Muscle layer of colon (tissue), 2 donors: ENCODE data around the gene LHX3.

Source experiments
- H3K27ac ChIP-seq: one replicate; pipeline ENCODE4 v1.7.0; 2013; ENCODE audit warnings: low read depth, mild to moderate bottlenecking, low read length, moderate library complexity
- H3K27me3 ChIP-seq, 2 donors: one replicate each; pipeline ENCODE4 v1.7.0; 2013; ENCODE audit warnings: low read length in 2 of 2, mild to moderate bottlenecking in 2 of 2; ENCODE audit not compliant: insufficient read depth in 2 of 2, control insufficient read depth in 1 of 2
- H3K36me3 ChIP-seq: one replicate; pipeline ENCODE4 v1.7.0; 2013; ENCODE audit warnings: mild to moderate bottlenecking, low read length; ENCODE audit not compliant: insufficient read depth
- H3K4me1 ChIP-seq: one replicate; pipeline ENCODE4 v1.7.0; 2013; ENCODE audit warnings: mild to moderate bottlenecking, low read length; ENCODE audit not compliant: insufficient read depth
- H3K4me3 ChIP-seq, 2 donors: one replicate each; pipeline ENCODE4 v1.7.0; 2013; ENCODE audit warnings: low read length in 2 of 2, low read depth in 1 of 2, mild to moderate bottlenecking in 1 of 2, moderate library complexity in 1 of 2
- H3K9ac ChIP-seq: one replicate; pipeline ENCODE4 v1.7.0; 2013; ENCODE audit warnings: low read length
- H3K9me3 ChIP-seq: one replicate; pipeline ENCODE4 v1.7.0; 2013; ENCODE audit warnings: mild to moderate bottlenecking, low read length
- donor health status: abdominal sarcoma.
- donor health status: Adenocarcinoma of cecum.

The LHX3 gene

GRCh38 chr9:136204838-136205706 lies at the start of gene LHX3:
LHX3 (minus strand) TSS chr9:136205128; CDS start chr9:136205012, 116 bp downstream.
- Histone ChIP-seq H3K36me3 (no peaks in the 10 kb centered on the region), H3K4me3 (no peak within 1 kb of the TSS), H3K9ac (no peak within 1 kb of the TSS), H3K9me3 (no peaks in the 10 kb centered on the region), H3K27ac (no peak within 1 kb of the TSS), H3K4me1 (no peaks in the 10 kb centered on the region), H3K27me3 (peaks cover 9 to 58% of the 10 kb centered on the region in 2 donors)

GRCh38 chr9:136253246-136254130 lies 48.6 kb upstream of the LHX3 start:
- Histone ChIP-seq H3K4me3 (no peak overlapping the region), H3K36me3 (no peaks in the 10 kb centered on the region), H3K27ac (no peak overlapping the region), H3K9ac (no peak overlapping the region), H3K4me1 (no peaks in the 10 kb centered on the region), H3K27me3 (peaks cover 0 to 12% of the 10 kb centered on the region in 2 donors), H3K9me3 (no peaks in the 10 kb centered on the region)

GRCh38 chr9:136252846-136253245 lies 47.9 kb upstream of the LHX3 start:
- Histone ChIP-seq H3K36me3 (no peaks in the 10 kb centered on the region), H3K9me3 (no peaks in the 10 kb centered on the region), H3K27me3 (peaks cover 0 to 12% of the 10 kb centered on the region in 2 donors), H3K9ac (no peak overlapping the region), H3K4me1 (no peaks in the 10 kb centered on the region), H3K4me3 (no peak overlapping the region), H3K27ac (no peak overlapping the region)

- H3K4me3 ChIP-seq = no peak overlapping the region
- no peaks in the 10 kb centered on the region for H3K4me1 ChIP-seq
- no peaks in the 10 kb centered on the region for H3K9me3 ChIP-seq
- H3K9ac ChIP-seq = no peak overlapping the region
- peaks cover 0 to 12% of the 10 kb centered on the region in 2 donors for H3K27me3 ChIP-seq
- no peak overlapping the region for H3K27ac ChIP-seq
- H3K36me3 ChIP-seq = no peaks in the 10 kb centered on the region
These were observed 47.4 kb upstream of the LHX3 start for GRCh38 chr9:136252281-136252680.

- H3K9me3 ChIP-seq = no peaks in the 10 kb centered on the region
- no peaks in the 10 kb centered on the region for H3K4me1 ChIP-seq
- H3K27ac ChIP-seq = no peak overlapping the region
- peaks cover 0 to 12% of the 10 kb centered on the region in 2 donors for H3K27me3 ChIP-seq
- H3K36me3 ChIP-seq = no peaks in the 10 kb centered on the region
- no peak overlapping the region for H3K9ac ChIP-seq
- no peak overlapping the region for H3K4me3 ChIP-seq
These were observed 46.6 kb upstream of the LHX3 start for GRCh38 chr9:136251264-136252115.

GRCh38 chr9:136250676-136251075 lies 45.7 kb upstream of the LHX3 start:
- no peaks in the 10 kb centered on the region for H3K36me3 ChIP-seq
- peaks cover 5% of the 10 kb centered on the region for H3K4me1 ChIP-seq
- no peaks in the 10 kb centered on the region for H3K9me3 ChIP-seq
- H3K27ac ChIP-seq = no peak overlapping the region
- H3K4me3 ChIP-seq = no peak overlapping the region
- peaks cover 0 to 11% of the 10 kb centered on the region in 2 donors for H3K27me3 ChIP-seq
- H3K9ac ChIP-seq = no peak overlapping the region

- H3K9me3 ChIP-seq = no peaks in the 10 kb centered on the region
- no peaks in the 10 kb centered on the region for H3K36me3 ChIP-seq
- no peak overlapping the region for H3K27ac ChIP-seq
- peaks cover 5% of the 10 kb centered on the region for H3K4me1 ChIP-seq
- peaks cover 0 to 7% of the 10 kb centered on the region in 2 donors for H3K27me3 ChIP-seq
- H3K4me3 ChIP-seq = no peak overlapping the region
- H3K9ac ChIP-seq = no peak overlapping the region
These were observed 45.1 kb upstream of the LHX3 start for GRCh38 chr9:136249877-136250559.

- Histone ChIP-seq H3K4me1 (peaks cover 13% of the 10 kb centered on the region), H3K36me3 (no peaks in the 10 kb centered on the region), H3K27me3 (peaks cover 0 to 7% of the 10 kb centered on the region in 2 donors), H3K4me3 (no peak overlapping the region), H3K9me3 (no peaks in the 10 kb centered on the region), H3K9ac (no peak overlapping the region), H3K27ac (no peak overlapping the region)
These were observed 44.3 kb upstream of the LHX3 start for GRCh38 chr9:136248951-136249876.

GRCh38 chr9:136247947-136248637 lies 43.2 kb upstream of the LHX3 start:
- H3K4me3 ChIP-seq = no peak overlapping the region
- H3K4me1 ChIP-seq = peaks cover 17% of the 10 kb centered on the region
- H3K36me3 ChIP-seq = no peaks in the 10 kb centered on the region
- H3K27me3 ChIP-seq = no peaks in the 10 kb centered on the region
- no peaks in the 10 kb centered on the region for H3K9me3 ChIP-seq
- no peak overlapping the region for H3K27ac ChIP-seq
- no peak overlapping the region for H3K9ac ChIP-seq
